GM19324 (cell line): ENCODE results near the gene AATK.
"Not testable (repeated sequence)": the region's sequence is repeated elsewhere in the genome, so short reads cannot be mapped to it uniquely, and the experiment has no call there.

Experiments
- ATAC-seq: cut with Tn5 transposase; IDR thresholded peaks from one replicate; pipeline ENCODE4 v1.9.1; 2021; ENCODE audit warnings: mild to moderate bottlenecking, moderate library complexity; ENCODE audit not compliant: unreplicated experiment, low FRiP score

Gene AATK

DNA sequence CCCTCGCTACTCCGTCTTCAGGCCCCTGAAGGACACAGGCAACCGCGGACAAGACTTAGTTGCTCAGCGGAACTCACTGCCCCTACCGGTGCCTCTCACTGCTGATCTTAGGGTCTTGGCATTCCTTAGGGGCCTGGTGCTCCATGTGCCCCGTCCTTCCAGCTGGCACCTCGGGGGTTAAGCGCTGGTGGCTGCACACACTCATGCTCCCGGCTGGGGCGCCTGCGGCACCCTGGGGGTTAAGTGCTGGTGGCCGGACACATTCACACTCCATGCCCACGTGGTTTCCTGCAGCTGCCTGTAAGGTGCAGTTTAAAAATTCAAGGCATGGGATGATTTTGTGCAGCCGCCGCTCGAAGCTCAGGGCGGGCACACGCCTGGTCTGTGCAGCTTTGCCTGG lies 86.0 kb downstream of the AATK start:
- no peak for ATAC-seq

DNA sequence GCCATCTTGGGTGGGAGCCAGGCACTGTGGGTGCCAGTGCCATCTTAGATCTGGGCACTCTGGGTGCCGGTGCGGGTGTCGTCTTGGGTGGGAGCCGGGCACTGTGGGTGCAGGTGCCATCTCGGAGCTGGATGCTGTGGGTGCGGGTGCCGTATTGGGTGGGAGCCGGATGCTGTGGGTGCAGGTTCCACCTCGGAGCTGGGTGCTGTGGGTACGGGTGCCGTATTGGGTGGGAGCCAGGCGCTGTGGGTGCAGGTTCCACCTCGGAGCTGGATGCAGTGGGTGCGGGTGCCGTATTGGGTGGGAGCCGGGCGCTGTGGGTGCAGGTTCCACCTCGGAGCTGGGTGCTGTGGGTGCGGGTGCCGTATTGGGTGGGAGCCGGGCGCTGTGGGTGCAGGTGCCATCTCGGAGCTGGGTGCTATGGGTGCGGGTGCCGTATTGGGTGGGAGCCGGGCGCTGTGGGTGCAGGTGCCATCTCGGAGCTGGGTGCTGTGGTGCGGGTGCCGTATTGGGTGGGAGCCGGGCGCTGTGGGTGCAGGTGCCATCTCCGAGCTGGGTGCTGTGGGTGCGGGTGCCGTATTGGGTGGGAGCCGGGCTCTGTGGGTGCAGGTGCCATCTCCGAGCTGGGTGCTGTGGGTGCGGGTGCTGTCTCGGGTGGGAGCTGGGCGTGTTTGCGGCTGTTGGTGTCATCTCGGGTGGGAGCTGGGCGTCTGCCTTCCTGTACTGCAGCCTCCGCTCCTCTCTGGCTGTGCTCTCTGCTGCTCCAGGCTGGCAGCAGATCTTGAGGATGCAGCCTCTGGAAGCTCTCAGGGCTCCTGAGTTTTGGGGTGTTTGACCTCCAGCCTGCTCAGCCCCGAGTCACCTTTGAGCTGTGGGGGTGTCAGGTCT lies 87.8 kb downstream of the AATK start:
- not testable (repeated sequence) for ATAC-seq

DNA sequence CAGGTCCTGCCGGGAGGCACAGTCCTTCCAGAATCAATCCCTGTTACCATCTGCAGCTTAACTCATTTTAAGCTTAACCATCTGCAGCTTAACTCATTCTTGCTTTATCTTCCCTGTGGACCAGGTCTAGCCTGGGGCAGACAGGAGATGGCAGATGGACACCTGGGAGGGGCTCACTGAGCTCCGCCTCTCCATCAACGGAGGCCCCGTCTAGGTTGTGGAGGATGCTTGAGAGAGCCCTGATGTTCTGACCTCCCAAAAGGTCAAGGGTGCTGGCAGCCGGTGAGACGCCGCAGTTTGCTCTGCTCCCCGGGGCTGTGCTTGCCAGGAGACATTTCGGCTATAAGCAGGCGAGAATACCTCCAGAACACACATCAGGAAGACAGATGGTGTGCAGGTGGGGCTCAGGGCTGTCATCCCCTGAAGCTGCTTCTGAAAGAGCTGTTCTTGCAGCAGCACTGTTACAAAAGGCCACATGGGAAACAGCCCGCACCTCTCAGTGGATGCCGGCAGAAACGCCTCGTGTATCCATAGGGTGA lies 89.8 kb downstream of the AATK start:
- ATAC-seq: no peak

DNA sequence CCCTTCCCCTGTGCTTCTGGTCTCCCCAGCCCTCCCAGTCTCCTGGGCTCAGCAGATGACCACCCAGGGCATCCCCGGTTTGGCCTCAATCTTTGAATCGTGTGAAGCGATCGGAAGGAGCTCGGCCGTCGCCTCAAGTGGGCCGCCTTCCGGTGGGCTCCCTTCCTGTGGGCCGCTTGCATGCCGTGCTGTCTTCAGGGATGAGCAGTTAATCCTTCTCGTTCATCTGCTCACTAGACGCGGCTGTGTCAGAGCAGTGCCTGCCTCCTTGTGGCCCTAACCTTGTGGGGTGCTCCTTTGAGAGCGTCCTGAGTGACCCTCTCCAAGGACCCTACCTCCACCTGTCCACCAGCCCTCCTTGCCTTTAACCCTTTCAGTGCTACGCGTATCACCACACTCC lies 90.7 kb downstream of the AATK start:
- ATAC-seq: no peak

DNA sequence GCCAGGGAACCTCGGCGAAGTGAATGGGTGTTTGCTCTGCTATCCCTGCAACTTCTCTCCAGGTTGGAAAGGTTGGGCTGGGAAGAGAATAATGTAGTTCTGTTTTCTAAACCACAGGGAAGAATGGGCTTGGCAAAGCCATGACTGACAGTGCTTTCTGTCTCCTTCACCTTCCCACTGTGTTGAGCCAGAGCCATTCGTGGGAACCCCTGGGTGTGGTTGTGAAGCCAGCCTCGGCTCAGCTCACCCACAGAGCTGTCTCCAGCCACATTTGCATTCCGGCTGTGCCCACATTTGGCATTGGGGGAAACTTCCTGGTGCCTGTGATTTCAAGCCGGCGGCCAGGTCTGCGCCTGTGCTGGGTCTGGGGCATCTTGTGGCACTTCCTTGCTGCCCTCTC lies 91.1 kb downstream of the AATK start:
- ATAC-seq: no peak

DNA sequence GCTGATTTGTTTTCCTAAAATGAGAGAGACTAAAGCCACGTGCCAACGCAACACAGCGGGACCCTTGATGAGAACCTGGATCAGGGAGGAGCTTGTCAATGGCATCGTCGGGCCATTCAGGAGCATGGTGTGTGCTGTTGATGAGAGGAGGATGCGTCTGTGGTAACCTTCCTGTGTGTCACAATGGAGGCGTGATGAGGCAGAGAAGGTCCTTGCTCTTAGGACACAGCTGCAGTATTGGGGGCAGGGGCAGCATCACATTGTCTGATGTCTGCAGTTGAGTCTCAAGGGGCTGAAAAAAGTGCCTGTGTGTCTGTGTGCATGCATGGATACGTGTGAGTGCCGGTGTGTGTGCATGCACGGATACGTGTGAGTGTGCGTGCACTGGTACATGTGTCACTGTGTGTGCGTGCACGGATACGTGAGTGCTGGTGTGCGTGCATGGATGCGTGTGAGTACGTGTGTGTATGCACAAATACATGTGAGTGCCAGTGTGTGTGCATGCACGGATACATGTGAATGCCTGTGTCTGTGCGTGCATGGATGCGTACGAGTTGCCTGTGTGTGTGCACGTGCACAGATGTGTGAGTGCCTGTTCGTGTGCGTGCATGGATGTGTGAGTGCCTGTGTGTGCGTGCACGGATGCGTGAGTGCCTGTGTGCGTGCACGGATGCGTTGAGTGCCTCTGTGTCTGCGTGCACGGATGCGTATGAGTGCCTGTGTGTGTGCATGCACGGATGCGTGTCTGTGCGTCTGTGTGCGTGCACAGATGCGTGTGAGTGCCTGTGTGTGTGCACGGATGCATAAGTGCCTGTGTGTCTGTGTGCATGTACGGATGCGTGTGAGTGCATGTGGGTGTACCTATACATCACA lies 91.8 kb downstream of the AATK start:
- no peak for ATAC-seq

DNA sequence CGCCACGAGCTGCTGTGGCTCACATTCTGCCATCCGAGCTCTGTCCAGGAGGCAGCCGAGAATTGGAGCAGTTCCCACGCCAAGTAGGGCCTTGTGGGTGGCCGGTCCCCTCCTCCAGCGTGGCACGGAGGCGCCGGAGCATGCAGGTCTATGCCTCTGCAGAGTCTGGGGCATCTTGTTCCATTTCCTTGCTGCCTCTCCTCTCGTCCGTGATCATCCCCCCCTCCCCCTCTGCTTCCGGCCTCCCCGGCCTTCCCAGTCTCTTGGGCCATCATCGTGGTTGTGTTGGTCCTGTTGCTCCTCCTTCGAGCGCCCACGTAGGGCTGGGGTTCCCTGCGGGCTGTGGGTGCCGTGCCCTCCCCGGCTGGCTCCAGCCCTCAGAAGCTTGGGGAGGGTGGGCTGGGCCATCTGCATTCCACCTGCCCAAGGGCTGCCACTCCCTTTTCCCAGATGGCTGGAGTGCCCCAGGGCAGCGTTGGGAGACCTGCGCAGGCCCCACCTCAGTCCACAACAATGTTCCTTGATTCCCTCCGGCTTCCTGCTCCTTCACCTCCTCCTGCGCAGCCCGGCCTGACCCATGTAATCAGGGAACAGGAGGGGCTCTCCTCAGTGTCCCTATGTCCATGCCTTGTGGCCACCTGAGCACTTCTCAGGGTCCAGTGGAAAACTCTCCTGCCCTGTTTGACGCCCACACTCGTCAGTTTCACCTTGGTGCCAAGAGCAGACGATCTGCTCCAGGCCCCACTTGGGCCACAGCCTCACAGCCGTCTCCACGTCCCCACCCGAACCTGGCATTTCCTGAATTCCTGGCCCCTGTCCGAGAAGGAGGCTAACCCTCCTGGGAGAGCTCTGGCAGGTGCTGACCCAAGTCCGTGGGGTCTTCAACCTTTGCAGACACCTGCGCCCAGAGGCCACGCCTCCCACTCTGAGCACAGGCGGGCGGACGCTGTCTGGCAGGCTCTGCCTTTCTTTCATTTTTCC lies 94.0 kb downstream of the AATK start:
- no peak for ATAC-seq

DNA sequence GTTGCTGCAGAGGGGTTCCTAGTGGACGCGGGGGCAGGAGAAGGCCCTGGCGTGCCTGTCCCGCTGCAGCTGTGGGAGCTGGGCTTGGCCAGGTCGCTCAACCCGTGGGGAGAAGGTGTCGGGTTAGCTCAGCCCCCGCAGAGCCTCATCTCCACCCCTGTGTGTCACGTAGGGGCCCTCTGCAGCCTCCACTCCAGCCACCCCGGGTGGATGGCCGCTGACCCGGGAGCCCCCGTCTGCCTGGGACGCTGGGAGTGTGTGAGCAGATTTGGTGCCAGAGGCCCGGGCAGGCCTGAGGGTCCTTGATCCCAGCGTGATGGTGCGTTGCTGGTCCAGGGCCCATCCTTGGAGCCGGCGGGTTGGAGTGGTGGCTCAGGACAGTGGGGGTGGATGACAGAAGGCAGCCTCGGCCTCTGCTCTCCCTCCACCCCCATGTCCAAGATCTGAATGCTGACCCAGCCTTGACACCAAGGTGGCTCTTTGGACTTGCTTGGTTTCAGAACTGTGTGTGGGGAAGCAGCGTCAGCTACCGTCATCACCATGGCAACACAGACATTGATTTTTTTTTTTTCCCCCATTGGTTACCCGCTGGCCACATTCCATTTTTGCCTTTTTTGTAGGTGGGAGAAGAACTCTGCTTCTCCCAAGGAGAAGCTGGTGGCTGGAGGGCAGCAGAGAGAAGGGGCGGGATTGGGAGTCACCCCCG lies 95.3 kb downstream of the AATK start:
- no peak for ATAC-seq

DNA sequence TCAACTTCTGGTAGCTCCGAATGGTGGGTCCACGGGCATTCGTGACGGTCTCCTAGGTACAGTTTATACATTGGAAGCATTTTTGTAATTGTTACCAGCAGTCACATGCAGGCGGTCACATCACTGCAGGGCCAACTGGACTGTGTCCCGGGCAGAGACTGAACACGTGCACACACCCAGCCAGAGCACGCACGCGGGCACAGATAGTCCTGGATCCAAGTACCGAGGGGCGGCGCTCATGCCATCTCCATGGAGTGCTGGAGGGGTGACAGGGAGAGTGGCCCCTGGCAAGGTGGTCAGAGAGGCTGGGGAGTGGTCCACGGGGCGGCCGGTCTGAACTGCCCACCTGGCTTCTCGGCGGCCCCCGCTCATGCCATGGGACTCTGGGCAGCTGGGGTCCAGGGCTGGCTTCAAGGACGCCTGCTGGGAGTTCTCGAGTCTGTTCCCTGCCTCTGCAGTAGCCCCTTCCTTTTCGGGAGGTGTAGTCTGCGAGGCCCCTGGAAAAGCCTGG lies 96.8 kb downstream of the AATK start:
- ATAC-seq: no peak

DNA sequence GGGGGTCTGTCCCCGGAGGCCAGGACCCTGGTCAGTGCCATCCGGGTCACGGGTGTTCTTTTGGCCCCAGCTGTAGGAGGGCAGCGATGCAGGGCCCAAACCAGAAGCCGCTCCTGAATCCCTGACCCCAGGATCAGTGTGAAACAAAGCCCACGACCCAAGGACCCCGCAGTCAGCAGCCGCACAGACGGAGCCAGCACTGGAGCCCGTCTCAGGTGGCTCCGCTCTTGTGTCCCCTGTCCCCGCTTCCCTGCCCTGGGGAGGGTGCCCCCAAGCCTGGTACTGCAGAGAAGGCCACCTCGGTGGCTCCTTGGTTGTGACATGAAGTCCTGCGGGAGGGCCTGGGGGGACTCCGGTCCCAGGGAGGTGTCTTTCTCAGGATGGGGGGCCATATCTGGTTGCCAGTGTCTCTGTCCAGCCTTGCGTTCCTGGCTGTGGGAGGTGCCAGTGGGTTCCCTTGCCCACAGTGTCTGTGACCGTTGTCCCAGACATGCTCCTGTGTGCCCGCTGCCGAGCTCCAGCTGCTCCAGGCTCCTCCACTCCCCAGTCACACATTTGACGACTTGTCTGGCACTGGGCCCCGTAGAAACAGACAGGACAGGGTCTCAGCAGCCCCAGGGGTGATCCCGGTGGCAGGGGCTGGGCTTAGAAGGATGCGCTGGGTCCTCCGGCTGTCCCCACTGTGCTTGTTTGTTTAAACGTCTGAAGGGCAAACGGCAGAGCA lies 97.4 kb downstream of the AATK start:
- no peak for ATAC-seq

DNA sequence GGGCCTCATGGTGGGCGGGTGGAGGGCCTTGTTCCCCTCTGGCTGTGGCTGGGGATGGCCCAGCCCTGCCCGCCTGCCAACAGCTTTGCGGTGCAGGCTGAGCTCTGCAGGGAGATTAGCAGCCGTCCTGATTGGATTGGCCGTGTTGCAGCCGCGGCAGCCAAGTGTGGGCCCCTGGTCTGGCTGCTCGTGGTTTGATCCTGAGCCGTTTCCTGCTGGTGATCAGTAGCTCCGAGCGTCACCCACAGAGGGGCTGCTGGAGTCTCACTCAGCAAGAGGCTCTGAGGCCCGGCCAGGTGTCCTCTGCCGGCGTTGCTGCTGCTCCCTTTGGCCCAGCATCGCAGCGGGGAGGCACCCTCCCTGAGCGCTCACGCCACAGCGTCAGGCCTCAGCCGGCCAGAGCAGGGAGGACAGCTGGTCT lies 98.6 kb downstream of the AATK start:
- no peak for ATAC-seq
